ENCODE data around the gene ASTN2.

ASTN2 gene

GRCh38 chr9:116689486-116690032, 725.3 kb downstream of the ASTN2 start:
- no peak for DNase-seq (ENCODE audit: insufficient read length, low spot score)
- FAIRE-seq = no peak
- no peak for TF ChIP-seq POLR2A (IDR thresholded peaks at IDR 0.05; ENCODE audit: low read depth, low read length)

- DNase-seq (ENCODE audit: insufficient read length, low spot score) (no peak), FAIRE-seq (no peak)
These were observed 725.9 kb downstream of the ASTN2 start for GRCh38 chr9:116688806-116689485.

GRCh38 chr9:116687754-116688135, 727.1 kb downstream of the ASTN2 start:
- no peak for TF ChIP-seq POLR2A (IDR thresholded peaks at IDR 0.05; ENCODE audit: low read depth, low read length)
- DNase-seq (ENCODE audit: insufficient read length, low spot score) (no peak), FAIRE-seq (no peak)

More at GRCh38 chr9:116688806-116689485, 725.9 kb downstream of the ASTN2 start:
- no peak for TF ChIP-seq POLR2A (IDR thresholded peaks at IDR 0.05; ENCODE audit: low read depth, low read length)

- TF ChIP-seq POLR2A (IDR thresholded peaks at IDR 0.05; ENCODE audit: low read depth, low read length) = peak; percentile 69; the same call in 1 of the 2 replicates
- FAIRE-seq (peak; percentile 70), DNase-seq (ENCODE audit: insufficient read length, low spot score) (peak; percentile 98)
These were observed 727.6 kb downstream of the ASTN2 start, which contains the start of gene TRIM32 for GRCh38 chr9:116687074-116687753. Gene TRIM32 (plus strand): TSS chr9:116687305. CDS start chr9:116697743, 10,438 bp downstream.

- TF ChIP-seq POLR2A (IDR thresholded peaks at IDR 0.05; ENCODE audit: low read depth, low read length) = no peak
- peak; percentile 34 for DNase-seq (ENCODE audit: insufficient read length, low spot score)
- FAIRE-seq = no peak
These were observed 728.2 kb downstream of the ASTN2 start for GRCh38 chr9:116686693-116687073.

- FAIRE-seq = no peak
- no peak for TF ChIP-seq POLR2A (IDR thresholded peaks at IDR 0.05; ENCODE audit: low read depth, low read length)
These were observed 728.7 kb downstream of the ASTN2 start for GRCh38 chr9:116686135-116686534.

GRCh38 chr9:116685166-116685565, 729.7 kb downstream of the ASTN2 start:
- FAIRE-seq (no peak), DNase-seq (ENCODE audit: insufficient read length, low spot score) (no peak)
- TF ChIP-seq POLR2A (IDR thresholded peaks at IDR 0.05; ENCODE audit: low read depth, low read length) = no peak

More at GRCh38 chr9:116686135-116686534, 728.7 kb downstream of the ASTN2 start:
- DNase-seq (ENCODE audit: insufficient read length, low spot score) = no peak

- no peak for FAIRE-seq
- DNase-seq (ENCODE audit: insufficient read length, low spot score) = no peak
- no peak for TF ChIP-seq POLR2A (IDR thresholded peaks at IDR 0.05; ENCODE audit: low read depth, low read length)
These were observed 731.3 kb downstream of the ASTN2 start for GRCh38 chr9:116683535-116683934.

GRCh38 chr9:116674210-116674980, 740.5 kb downstream of the ASTN2 start:
- FAIRE-seq (no peak), DNase-seq (ENCODE audit: insufficient read length, low spot score) (no peak)
- no peak for TF ChIP-seq POLR2A (IDR thresholded peaks at IDR 0.05; ENCODE audit: low read depth, low read length)

- TF ChIP-seq POLR2A (IDR thresholded peaks at IDR 0.05; ENCODE audit: low read depth, low read length) = no peak
- no peak for FAIRE-seq
- DNase-seq (ENCODE audit: insufficient read length, low spot score) = no peak
These were observed 741.5 kb downstream of the ASTN2 start for GRCh38 chr9:116673375-116673774.

- TF ChIP-seq POLR2A (IDR thresholded peaks at IDR 0.05; ENCODE audit: low read depth, low read length) = no peak
- DNase-seq (ENCODE audit: insufficient read length, low spot score) = no peak
- FAIRE-seq = no peak
These were observed 743.3 kb downstream of the ASTN2 start for GRCh38 chr9:116671605-116672004.

- TF ChIP-seq POLR2A (IDR thresholded peaks at IDR 0.05; ENCODE audit: low read depth, low read length) = no peak
- DNase-seq (ENCODE audit: insufficient read length, low spot score) = no peak
- peak; percentile 64 for FAIRE-seq
These were observed 745.7 kb downstream of the ASTN2 start for GRCh38 chr9:116668970-116669695.

GRCh38 chr9:116663581-116663980, 751.3 kb downstream of the ASTN2 start:
- TF ChIP-seq POLR2A (IDR thresholded peaks at IDR 0.05; ENCODE audit: low read depth, low read length) = no peak
- DNase-seq (ENCODE audit: insufficient read length, low spot score) (no peak), FAIRE-seq (peak; percentile 81)
